Neutrophil (primary cell): ENCODE measurements around the gene C6orf163.

Experiments used
- H3K27ac ChIP-seq: fragments of 200-600 bp; sonication (generic); 2 replicates; pipeline ENCODE4 v1.5.1; 2016; ENCODE audit warnings: mild to moderate bottlenecking, moderate library complexity
- H3K27me3 ChIP-seq: fragments of 200-600 bp; sonication (generic); 2 replicates; pipeline ENCODE4 v1.6.0; 2016; ENCODE audit warnings: mild to moderate bottlenecking
- H3K36me3 ChIP-seq: fragments of 200-600 bp; sonication (generic); 2 replicates; pipeline ENCODE4 v1.5.1; 2017
- H3K4me1 ChIP-seq, 2 experiments: fragments of 200-600 bp in 1 of 2; sonication (generic) in 1 of 2; 1 replicate in 1 of 2; 2 replicates in 1 of 2; pipeline versions ENCODE4 v1.5.1 to v1.6.1; 2013 to 2016; ENCODE audit warnings: low read depth in 1 of 2, low read length in 1 of 2, mild to moderate bottlenecking in 1 of 2, moderate library complexity in 1 of 2; ENCODE audit not compliant: control insufficient read depth in 1 of 2, insufficient read depth in 1 of 2
- H3K4me3 ChIP-seq, 2 experiments: fragments of 200-600 bp in 1 of 2; sonication (generic) in 1 of 2; 1 replicate in 1 of 2; 2 replicates in 1 of 2; pipeline ENCODE4 v1.5.1; 2013 to 2016; ENCODE audit warnings: low read depth in 1 of 2, low read length in 1 of 2, mild to moderate bottlenecking in 1 of 2, moderate library complexity in 1 of 2
- H3K9me3 ChIP-seq: fragments of 200-600 bp; sonication (generic); 2 replicates; pipeline ENCODE4 v1.5.1; 2016
- CTCF ChIP-seq: fragments of 200-600 bp; sonication (generic); IDR thresholded peaks from 2 replicates; pipeline ENCODE4 v1.5.1; 2016; ENCODE audit warnings: antibody characterized with exemption

The C6orf163 gene

GRCh38 chr6:87357479-87358196 is 13.0 kb downstream of the C6orf163 start:
- TF ChIP-seq CTCF = no peak
- Histone ChIP-seq H3K9me3 (no peaks in the 10 kb centered on the region), H3K27me3 (no peaks in the 10 kb centered on the region)

DNA sequence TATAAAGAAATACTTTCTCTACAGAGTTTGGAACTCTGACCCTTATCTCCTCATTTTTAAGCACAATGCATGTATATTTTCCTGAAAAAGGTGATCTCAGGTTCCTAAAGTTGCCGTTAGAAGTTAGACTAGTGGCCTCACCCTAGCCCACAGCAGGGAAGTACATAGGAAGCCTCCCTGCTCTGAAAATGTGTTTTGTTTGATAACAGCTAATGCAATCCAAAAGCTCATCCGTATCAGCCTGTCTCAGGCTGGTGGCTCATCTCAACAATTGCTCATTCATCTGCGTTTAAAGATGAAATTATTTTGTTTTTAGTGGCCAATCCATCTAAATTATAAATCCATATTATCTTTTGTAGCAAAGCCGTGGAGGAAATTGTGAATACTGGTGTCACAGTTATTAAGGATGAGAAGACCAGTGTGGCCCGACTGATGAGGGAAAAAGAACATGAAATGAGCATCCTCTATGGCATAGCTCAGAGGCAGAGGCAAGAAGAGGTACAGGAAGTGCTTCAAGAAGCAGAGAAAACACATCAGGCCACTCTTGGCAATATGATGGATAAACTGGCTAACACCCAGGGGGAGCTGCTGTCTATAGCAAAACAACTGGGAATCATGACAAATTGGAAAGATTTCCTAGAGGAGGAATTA is 20.1 kb downstream of the C6orf163 start:
- no peaks in the 10 kb centered on the region for H3K27me3 ChIP-seq
- no peak for TF ChIP-seq CTCF
- H3K27ac ChIP-seq = no peak overlapping the region
- no peak overlapping the region for H3K4me3 ChIP-seq
- H3K36me3 ChIP-seq = peaks cover 8% of the 10 kb centered on the region
- H3K9me3 ChIP-seq = no peaks in the 10 kb centered on the region
- no peaks in the 10 kb centered on the region for H3K4me1 ChIP-seq

More at GRCh38 chr6:87357479-87358196, 13.0 kb downstream of the C6orf163 start:
- Histone ChIP-seq H3K36me3 (peaks cover 10% of the 10 kb centered on the region), H3K4me3 (no peak overlapping the region), H3K4me1 (no peaks in the 10 kb centered on the region), H3K27ac (no peak overlapping the region)

DNA sequence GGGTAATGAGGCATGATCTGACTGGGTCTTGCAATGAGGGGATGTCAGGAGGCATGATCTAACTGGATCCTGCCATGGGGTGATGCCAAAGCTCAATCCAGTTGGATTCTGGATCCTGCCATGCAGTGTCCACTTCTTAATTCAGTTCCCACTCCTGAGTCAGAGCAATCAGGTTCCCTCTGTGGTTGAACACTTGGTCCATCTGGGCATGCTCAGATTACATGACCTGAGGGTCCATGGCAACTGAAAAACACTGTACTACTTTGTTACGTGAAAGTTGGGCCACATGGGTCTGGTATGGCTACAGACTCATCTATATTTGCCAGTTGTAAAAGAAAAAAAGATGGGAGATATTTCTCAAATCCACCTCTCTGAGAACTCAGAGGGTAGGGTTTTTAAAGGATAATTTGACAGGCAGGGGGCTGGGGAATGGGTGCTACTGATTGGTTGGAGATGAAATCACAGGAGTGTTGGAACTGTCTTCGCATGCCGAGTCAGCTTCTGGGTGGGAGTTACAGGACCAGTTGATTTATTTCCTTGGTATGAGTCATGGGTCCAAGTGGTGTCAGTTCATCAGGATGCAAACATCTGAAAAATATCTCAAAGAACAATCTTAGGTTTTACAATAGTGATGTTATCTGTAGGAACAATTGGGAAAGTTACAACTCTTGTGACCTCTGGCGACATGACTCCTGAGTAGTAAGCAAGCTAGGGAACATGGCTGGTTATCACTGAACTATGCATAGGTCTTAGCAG is 21.6 kb downstream of the C6orf163 start:
- no peaks in the 10 kb centered on the region for H3K27me3 ChIP-seq
- no peaks in the 10 kb centered on the region for H3K4me1 ChIP-seq
- no peaks in the 10 kb centered on the region for H3K36me3 ChIP-seq
- no peak overlapping the region for H3K4me3 ChIP-seq
- no peak for TF ChIP-seq CTCF
- no peak overlapping the region for H3K27ac ChIP-seq
- no peaks in the 10 kb centered on the region for H3K9me3 ChIP-seq

GRCh38 chr6:87366899-87367298 is 22.3 kb downstream of the C6orf163 start:
- Histone ChIP-seq H3K4me1 (no peaks in the 10 kb centered on the region), H3K27ac (no peak overlapping the region), H3K36me3 (no peaks in the 10 kb centered on the region), H3K4me3 (no peak overlapping the region), H3K9me3 (no peaks in the 10 kb centered on the region), H3K27me3 (no peaks in the 10 kb centered on the region)
- no peak for TF ChIP-seq CTCF

- Histone ChIP-seq H3K27me3 (no peaks in the 10 kb centered on the region), H3K4me1 (no peaks in the 10 kb centered on the region), H3K4me3 (no peak overlapping the region), H3K9me3 (no peaks in the 10 kb centered on the region), H3K36me3 (no peaks in the 10 kb centered on the region), H3K27ac (no peak overlapping the region)
- no peak for TF ChIP-seq CTCF
These were observed 28.8 kb downstream of the C6orf163 start for GRCh38 chr6:87373377-87373776.
